ENCODE data around the gene TEX55.
"Not testable (repeated sequence)": the region's sequence is repeated elsewhere in the genome, so short reads cannot be mapped to it uniquely, and the experiment has no call there.

The TEX55 gene

GRCh38 chr3:119145500-119146167 is at the start of gene TEX55:
Gene TEX55 (plus strand): TSS chr3:119146165. CDS start chr3:119146190, 25 bp downstream.
- H3K4me1 ChIP-seq (ENCODE audit: insufficient read depth, low read length), result no peaks in the 10 kb centered on the region
- no peak within 1 kb of the TSS for H3K4me3 ChIP-seq (ENCODE audit: low read depth in 1 of 2, low read length in 2 of 2)
- H3K27ac ChIP-seq (ENCODE audit: low read depth, low read length), result no peak within 1 kb of the TSS
- H3K36me3 ChIP-seq (ENCODE audit: insufficient read depth, low read length), result no peaks in the 10 kb centered on the region
- H3K9ac ChIP-seq (ENCODE audit: low read length), result no peak within 1 kb of the TSS
- H3K9me3 ChIP-seq (ENCODE audit: low read length), result no peaks in the 10 kb centered on the region
- H3K27me3 ChIP-seq (ENCODE audit: control insufficient read depth in 1 of 2, insufficient read depth in 2 of 2, low read length in 2 of 2), result no peaks in the 10 kb centered on the region

- Histone ChIP-seq H3K4me1 (ENCODE audit: insufficient read depth, low read length) (no peaks in the 10 kb centered on the region), H3K27me3 (ENCODE audit: control insufficient read depth in 1 of 2, insufficient read depth in 2 of 2, low read length in 2 of 2) (no peaks in the 10 kb centered on the region), H3K4me3 (ENCODE audit: low read depth in 1 of 2, low read length in 2 of 2) (no peak overlapping the region), H3K27ac (ENCODE audit: low read depth, low read length) (no peak overlapping the region), H3K9ac (ENCODE audit: low read length) (no peak overlapping the region), H3K36me3 (ENCODE audit: insufficient read depth, low read length) (no peaks in the 10 kb centered on the region), H3K9me3 (ENCODE audit: low read length) (no peaks in the 10 kb centered on the region)
These were observed 48.0 kb upstream of the TEX55 start for GRCh38 chr3:119098003-119098402.

- Histone ChIP-seq H3K27ac (ENCODE audit: low read depth, low read length) (no peak overlapping the region), H3K4me1 (ENCODE audit: insufficient read depth, low read length) (no peaks in the 10 kb centered on the region), H3K9me3 (ENCODE audit: low read length) (no peaks in the 10 kb centered on the region), H3K36me3 (ENCODE audit: insufficient read depth, low read length) (no peaks in the 10 kb centered on the region), H3K27me3 (ENCODE audit: control insufficient read depth in 1 of 2, insufficient read depth in 2 of 2, low read length in 2 of 2) (no peaks in the 10 kb centered on the region), H3K9ac (ENCODE audit: low read length) (no peak overlapping the region), H3K4me3 (ENCODE audit: low read depth in 1 of 2, low read length in 2 of 2) (no peak overlapping the region)
These were observed 47.2 kb upstream of the TEX55 start for GRCh38 chr3:119098619-119099222.

GRCh38 chr3:119099785-119100184 is 46.2 kb upstream of the TEX55 start:
- no peak overlapping the region for H3K9ac ChIP-seq (ENCODE audit: low read length)
- no peak overlapping the region for H3K4me3 ChIP-seq (ENCODE audit: low read depth in 1 of 2, low read length in 2 of 2)
- no peaks in the 10 kb centered on the region for H3K36me3 ChIP-seq (ENCODE audit: insufficient read depth, low read length)
- no peak overlapping the region for H3K27ac ChIP-seq (ENCODE audit: low read depth, low read length)
- H3K4me1 ChIP-seq (ENCODE audit: insufficient read depth, low read length), result no peaks in the 10 kb centered on the region
- H3K9me3 ChIP-seq (ENCODE audit: low read length), result no peaks in the 10 kb centered on the region
- no peaks in the 10 kb centered on the region for H3K27me3 ChIP-seq (ENCODE audit: control insufficient read depth in 1 of 2, insufficient read depth in 2 of 2, low read length in 2 of 2)

GRCh38 chr3:119104031-119104430 is 41.9 kb upstream of the TEX55 start:
- no peak overlapping the region for H3K9ac ChIP-seq (ENCODE audit: low read length)

GRCh38 chr3:119118330-119118729 is 27.6 kb upstream of the TEX55 start:
- H3K27me3 ChIP-seq (ENCODE audit: control insufficient read depth in 1 of 2, insufficient read depth in 2 of 2, low read length in 2 of 2); H3K27ac ChIP-seq (ENCODE audit: low read depth, low read length); H3K36me3 ChIP-seq (ENCODE audit: insufficient read depth, low read length); H3K9ac ChIP-seq (ENCODE audit: low read length); H3K4me1 ChIP-seq (ENCODE audit: insufficient read depth, low read length); H3K4me3 ChIP-seq (ENCODE audit: low read depth in 1 of 2, low read length in 2 of 2); H3K9me3 ChIP-seq (ENCODE audit: low read length): not testable (repeated sequence)

More at GRCh38 chr3:119104031-119104430, 41.9 kb upstream of the TEX55 start:
- Histone ChIP-seq H3K4me3 (ENCODE audit: low read depth in 1 of 2, low read length in 2 of 2) (no peak overlapping the region), H3K27ac (ENCODE audit: low read depth, low read length) (no peak overlapping the region), H3K27me3 (ENCODE audit: control insufficient read depth in 1 of 2, insufficient read depth in 2 of 2, low read length in 2 of 2) (no peaks in the 10 kb centered on the region), H3K36me3 (ENCODE audit: insufficient read depth, low read length) (no peaks in the 10 kb centered on the region), H3K4me1 (ENCODE audit: insufficient read depth, low read length) (no peaks in the 10 kb centered on the region), H3K9me3 (ENCODE audit: low read length) (no peaks in the 10 kb centered on the region)

GRCh38 chr3:119120480-119120879 is 25.5 kb upstream of the TEX55 start:
- Histone ChIP-seq H3K9me3 (ENCODE audit: low read length) (no peaks in the 10 kb centered on the region), H3K4me3 (ENCODE audit: low read depth in 1 of 2, low read length in 2 of 2) (no peak overlapping the region), H3K36me3 (ENCODE audit: insufficient read depth, low read length) (no peaks in the 10 kb centered on the region), H3K9ac (ENCODE audit: low read length) (no peak overlapping the region), H3K27me3 (ENCODE audit: control insufficient read depth in 1 of 2, insufficient read depth in 2 of 2, low read length in 2 of 2) (no peaks in the 10 kb centered on the region), H3K27ac (ENCODE audit: low read depth, low read length) (no peak overlapping the region), H3K4me1 (ENCODE audit: insufficient read depth, low read length) (no peaks in the 10 kb centered on the region)

GRCh38 chr3:119122350-119122749 is 23.6 kb upstream of the TEX55 start:
- Histone ChIP-seq H3K4me1 (ENCODE audit: insufficient read depth, low read length) (no peaks in the 10 kb centered on the region), H3K27me3 (ENCODE audit: control insufficient read depth in 1 of 2, insufficient read depth in 2 of 2, low read length in 2 of 2) (no peaks in the 10 kb centered on the region), H3K9me3 (ENCODE audit: low read length) (no peaks in the 10 kb centered on the region), H3K36me3 (ENCODE audit: insufficient read depth, low read length) (no peaks in the 10 kb centered on the region), H3K27ac (ENCODE audit: low read depth, low read length) (no peak overlapping the region), H3K4me3 (ENCODE audit: low read depth in 1 of 2, low read length in 2 of 2) (no peak overlapping the region), H3K9ac (ENCODE audit: low read length) (no peak overlapping the region)

GRCh38 chr3:119125342-119125741 is 20.6 kb upstream of the TEX55 start:
- H3K9me3 ChIP-seq (ENCODE audit: low read length), result no peaks in the 10 kb centered on the region
- H3K9ac ChIP-seq (ENCODE audit: low read length), result no peak overlapping the region
- H3K27me3 ChIP-seq (ENCODE audit: control insufficient read depth in 1 of 2, insufficient read depth in 2 of 2, low read length in 2 of 2), result no peaks in the 10 kb centered on the region
- H3K4me3 ChIP-seq (ENCODE audit: low read depth in 1 of 2, low read length in 2 of 2), result no peak overlapping the region
- no peak overlapping the region for H3K27ac ChIP-seq (ENCODE audit: low read depth, low read length)
- H3K36me3 ChIP-seq (ENCODE audit: insufficient read depth, low read length), result no peaks in the 10 kb centered on the region
- no peaks in the 10 kb centered on the region for H3K4me1 ChIP-seq (ENCODE audit: insufficient read depth, low read length)

- H3K27me3 ChIP-seq (ENCODE audit: control insufficient read depth in 1 of 2, insufficient read depth in 2 of 2, low read length in 2 of 2), result no peaks in the 10 kb centered on the region
- no peak overlapping the region for H3K9ac ChIP-seq (ENCODE audit: low read length)
- H3K36me3 ChIP-seq (ENCODE audit: insufficient read depth, low read length), result no peaks in the 10 kb centered on the region
- H3K9me3 ChIP-seq (ENCODE audit: low read length), result no peaks in the 10 kb centered on the region
- no peak overlapping the region for H3K27ac ChIP-seq (ENCODE audit: low read depth, low read length)
- no peaks in the 10 kb centered on the region for H3K4me1 ChIP-seq (ENCODE audit: insufficient read depth, low read length)
- H3K4me3 ChIP-seq (ENCODE audit: low read depth in 1 of 2, low read length in 2 of 2), result no peak overlapping the region
These were observed 20.0 kb upstream of the TEX55 start for GRCh38 chr3:119125742-119126504.

GRCh38 chr3:119130291-119130690 is 15.7 kb upstream of the TEX55 start:
- not testable (repeated sequence) for H3K9ac ChIP-seq (ENCODE audit: low read length); H3K9me3 ChIP-seq (ENCODE audit: low read length); H3K27me3 ChIP-seq (ENCODE audit: control insufficient read depth in 1 of 2, insufficient read depth in 2 of 2, low read length in 2 of 2); H3K27ac ChIP-seq (ENCODE audit: low read depth, low read length); H3K4me3 ChIP-seq (ENCODE audit: low read depth in 1 of 2, low read length in 2 of 2); H3K36me3 ChIP-seq (ENCODE audit: insufficient read depth, low read length); H3K4me1 ChIP-seq (ENCODE audit: insufficient read depth, low read length)
